H9 (cell line): ENCODE results near the gene CDC42EP5. TPM values are rescaled to one million over a fixed set of nuclear protein-coding genes. Genes with fewer than 3 reads are reported as not detected.

Source experiments
- DNase-seq: peaks from one replicate; pipeline ENCODE4 v3.0.0-alpha.2; 2017
- H2AFZ ChIP-seq: one replicate; pipeline ENCODE4 v1.6.1; 2013; ENCODE audit warnings: mild to moderate bottlenecking, low read length, control low read depth, moderate library complexity
- H2AK5ac ChIP-seq: 2 replicates; pipeline ENCODE4 v1.6.1; 2013; ENCODE audit warnings: low read length, control low read depth, mixed read lengths; ENCODE audit not compliant: insufficient read length
- H2BK120ac ChIP-seq: one replicate; pipeline ENCODE4 v1.6.1; 2013; ENCODE audit warnings: low read depth, mild to moderate bottlenecking, low read length, control low read depth, inconsistent platforms; ENCODE audit not compliant: poor library complexity, severe bottlenecking
- H2BK12ac ChIP-seq: 2 replicates; pipeline ENCODE4 v1.6.1; 2013; ENCODE audit warnings: low read length, control low read depth, mixed read lengths, low read depth; ENCODE audit not compliant: insufficient read length
- H2BK15ac ChIP-seq: 2 replicates; pipeline ENCODE4 v1.6.1; 2013; ENCODE audit warnings: low read depth, low read length, control low read depth
- H2BK20ac ChIP-seq: one replicate; pipeline ENCODE4 v1.6.1; 2013; ENCODE audit warnings: low read depth, mild to moderate bottlenecking, low read length, control low read depth, inconsistent platforms; ENCODE audit not compliant: poor library complexity, severe bottlenecking
- H2BK5ac ChIP-seq: 2 replicates; pipeline ENCODE4 v1.6.1; 2013; ENCODE audit warnings: low read length, control low read depth, mixed read lengths; ENCODE audit not compliant: insufficient read length
- H3K14ac ChIP-seq: 2 replicates; pipeline ENCODE4 v1.6.1; 2013; ENCODE audit warnings: low read length, control low read depth; ENCODE audit not compliant: insufficient read depth
- H3K18ac ChIP-seq: 2 replicates; pipeline ENCODE4 v1.6.1; 2013; ENCODE audit warnings: low read depth, mild to moderate bottlenecking, mixed read lengths, low read length, control low read depth; ENCODE audit not compliant: insufficient read length
- H3K23ac ChIP-seq: 2 replicates; pipeline ENCODE4 v1.6.1; 2013; ENCODE audit warnings: low read length, control low read depth, mixed read lengths, low read depth; ENCODE audit not compliant: insufficient read length
- H3K23me2 ChIP-seq: 2 replicates; pipeline ENCODE4 v1.6.1; 2013; ENCODE audit warnings: low read depth, mild to moderate bottlenecking, mixed read lengths, low read length, control low read depth; ENCODE audit not compliant: insufficient read length, poor library complexity, severe bottlenecking
- H3K27ac ChIP-seq: 2 replicates; pipeline ENCODE4 v1.5.1; 2013; ENCODE audit warnings: low read length, control low read depth, mixed read lengths, low read depth; ENCODE audit not compliant: insufficient read length
- H3K27me3 ChIP-seq: 2 replicates; pipeline ENCODE4 v1.6.1; 2013; ENCODE audit warnings: low read length, control low read depth, inconsistent platforms; ENCODE audit not compliant: insufficient read depth
- H3K4ac ChIP-seq: 2 replicates; pipeline ENCODE4 v1.6.1; 2013; ENCODE audit warnings: low read depth, mild to moderate bottlenecking, control low read depth, inconsistent platforms, low read length, moderate library complexity
- H3K4me1 ChIP-seq: 2 replicates; pipeline ENCODE4 v1.6.1; 2013; ENCODE audit warnings: low read length, control low read depth, inconsistent platforms; ENCODE audit not compliant: insufficient read depth
- H3K4me2 ChIP-seq: 2 replicates; pipeline ENCODE4 v1.6.1; 2013; ENCODE audit warnings: low read length, control low read depth, mixed read lengths; ENCODE audit not compliant: insufficient read length, insufficient read depth
- H3K56ac ChIP-seq: 2 replicates; pipeline ENCODE4 v1.6.1; 2013; ENCODE audit warnings: low read depth, mild to moderate bottlenecking, mixed read lengths, low read length, control low read depth; ENCODE audit not compliant: insufficient read length
- H3K79me1 ChIP-seq: 2 replicates; pipeline ENCODE4 v1.6.1; 2013; ENCODE audit warnings: low read depth, mild to moderate bottlenecking, moderate library complexity, low read length, control low read depth, inconsistent platforms; ENCODE audit not compliant: insufficient read depth, poor library complexity, severe bottlenecking
- H3K79me2 ChIP-seq: 2 replicates; pipeline ENCODE4 v1.6.1; 2013; ENCODE audit warnings: low read length, control low read depth, inconsistent platforms; ENCODE audit not compliant: insufficient read depth
- H3K9ac ChIP-seq: 2 replicates; pipeline ENCODE4 v1.6.1; 2013; ENCODE audit warnings: low read length, control low read depth, mixed read lengths; ENCODE audit not compliant: insufficient read length; ENCODE audit errors: extremely low read depth
- H3K9me3 ChIP-seq: one replicate; pipeline ENCODE4 v1.6.1; 2013; ENCODE audit warnings: low read depth, low read length, inconsistent platforms; ENCODE audit not compliant: control insufficient read depth
- H3T11ph ChIP-seq: one replicate; pipeline ENCODE4 v1.6.1; 2013; ENCODE audit warnings: mild to moderate bottlenecking, low read length, control low read depth, inconsistent platforms
- H4K20me1 ChIP-seq: one replicate; pipeline ENCODE4 v1.6.1; 2013; ENCODE audit not compliant: control insufficient read depth, insufficient read length, insufficient read depth
- H4K5ac ChIP-seq: 2 replicates; pipeline ENCODE4 v1.6.1; 2013; ENCODE audit warnings: low read depth, mild to moderate bottlenecking, mixed read lengths, low read length, control low read depth; ENCODE audit not compliant: insufficient read length
- H4K8ac ChIP-seq: replicated peaks from 2 replicates; pipeline ENCODE4 v1.6.1; 2013; ENCODE audit warnings: low read length, control low read depth, mixed read lengths, low read depth; ENCODE audit not compliant: insufficient read length
- H4K91ac ChIP-seq: 2 replicates; pipeline ENCODE4 v1.6.1; 2013; ENCODE audit warnings: low read depth, mild to moderate bottlenecking, moderate library complexity, mixed read lengths, low read length, control low read depth; ENCODE audit not compliant: insufficient read length
- H3K27ac Mint-ChIP-seq, 3 experiments: 2 replicates in 2 of 3; 3 replicates in 1 of 3; pipeline ENCODE4 v1.8.0; 2020 to 2021; ENCODE audit warnings: mixed read lengths in 3 of 3, mild to moderate bottlenecking in 1 of 3, moderate library complexity in 1 of 3
- H3K27me3 Mint-ChIP-seq: 2 replicates; pipeline ENCODE4 v1.8.0; 2021; ENCODE audit warnings: low read depth, mild to moderate bottlenecking, moderate library complexity, mixed read lengths
- H3K36me3 Mint-ChIP-seq, 3 experiments: 2 replicates in 2 of 3; 3 replicates in 1 of 3; pipeline ENCODE4 v1.8.0; 2020 to 2021; ENCODE audit warnings: low read depth in 3 of 3, mixed read lengths in 3 of 3; ENCODE audit not compliant: insufficient read depth in 1 of 3
- H3K4me1 Mint-ChIP-seq, 2 experiments: 2 replicates each; pipeline ENCODE4 v1.8.0; 2020; ENCODE audit warnings: mixed read lengths in 2 of 2
- H3K4me3 Mint-ChIP-seq, 2 experiments: 2 replicates in 1 of 2; 3 replicates in 1 of 2; pipeline ENCODE4 v1.8.0; 2020 to 2021; ENCODE audit warnings: mild to moderate bottlenecking in 2 of 2, mixed read lengths in 2 of 2, moderate library complexity in 1 of 2
- H3K9me3 Mint-ChIP-seq, 2 experiments: 2 replicates in 1 of 2; 3 replicates in 1 of 2; pipeline ENCODE4 v1.8.0; 2020; ENCODE audit warnings: mild to moderate bottlenecking in 2 of 2, mixed read lengths in 2 of 2, moderate library complexity in 1 of 2
- CTCF ChIP-seq: fragments of 200-600 bp; sonication (generic); conservative IDR thresholded peaks from 3 replicates; pipeline ENCODE4 v1.8.0; 2021; ENCODE audit warnings: antibody characterized with exemption, mild to moderate bottlenecking
- WGBS: extraction: QIAGEN DNeasy Blood & Tissue Kit; methylation state at CpG from one replicate; pipeline ENCODE4 v1.1.7; 2013; ENCODE audit warnings: missing lambda C conversion rate, low lambda C conversion rate, mixed read lengths; ENCODE audit not compliant: insufficient read length; ENCODE audit errors: extremely low coverage; 5-methylcytosine and 5-hydroxymethylcytosine counted together
- total RNA-seq: library from RNA; stranded (reverse); gene quantifications from 2 replicates; pipeline ENCODE4 v1.2.1, GENCODE V29; 2021

Gene CDC42EP5
- total RNA-seq, 1 experiment from 2014 or later = 1.6 TPM

- no peak for TF ChIP-seq CTCF
- H3K4me3 Mint-ChIP-seq = no peak overlapping the region
- H3K23ac ChIP-seq = no peak overlapping the region
- peaks cover 42% of the 10 kb centered on the region for H3K9me3 ChIP-seq
- no peak overlapping the region for H4K91ac ChIP-seq
- H3K27ac Mint-ChIP-seq = no peak overlapping the region
- H2BK12ac ChIP-seq = no peak overlapping the region
- H3T11ph ChIP-seq = no peak overlapping the region
- H3K9ac ChIP-seq = no peak overlapping the region
- H3K79me1 ChIP-seq = no peaks in the 10 kb centered on the region
- H3K14ac ChIP-seq = no peak overlapping the region
- H2BK20ac ChIP-seq = no peak overlapping the region
- WGBS = no CpG with 5 or more reads among the region's 7 CpGs
- H2AK5ac ChIP-seq = no peak overlapping the region
- H4K5ac ChIP-seq = no peak overlapping the region
- no peaks in the 10 kb centered on the region for H3K4me1 ChIP-seq
- no peak overlapping the region for H3K56ac ChIP-seq
- H2BK5ac ChIP-seq = no peak overlapping the region
- H3K23me2 ChIP-seq = no peaks in the 10 kb centered on the region
- H3K27me3 Mint-ChIP-seq = peaks cover 8% of the 10 kb centered on the region
- H3K9me3 Mint-ChIP-seq = peaks cover 57 to 90% of the 10 kb centered on the region in 2 experiments
- no peak overlapping the region for H2BK120ac ChIP-seq
- no peak overlapping the region for H2BK15ac ChIP-seq
- no peaks in the 10 kb centered on the region for H3K4me1 Mint-ChIP-seq
- no peaks in the 10 kb centered on the region for H4K20me1 ChIP-seq
- H3K27ac ChIP-seq = no peak overlapping the region
- peaks cover 6 to 11% (median 8%) of the 10 kb centered on the region in 3 experiments; a peak in 6 of 7 replicates for H3K36me3 Mint-ChIP-seq
- no peak overlapping the region for H3K4me2 ChIP-seq
- no peak overlapping the region for H4K8ac ChIP-seq
- no peak overlapping the region for H2AFZ ChIP-seq
- DNase-seq = no peak
- H3K27me3 ChIP-seq = no peaks in the 10 kb centered on the region
- H3K18ac ChIP-seq = no peak overlapping the region
- no peaks in the 10 kb centered on the region for H3K79me2 ChIP-seq
- no peak overlapping the region for H3K4ac ChIP-seq
Observed at GRCh38 chr19:54489341-54489740, 16.2 kb upstream of the CDC42EP5 start.
